Tibial nerve (tissue), 4 donors: ENCODE data around the gene C8G. TPM values are rescaled to one million over a fixed set of nuclear protein-coding genes. Genes with fewer than 3 reads are reported as not detected.

ENCODE experiments used
- DNase-seq, 2 donors: peaks; one replicate each; pipeline ENCODE4 v3.0.0-alpha.2; 2019; ENCODE audit warnings: low spot score in 2 of 2
- H3K27ac ChIP-seq, 4 donors: fragments of 200-600 bp; sonication (generic) in 3 of 4; one replicate each; pipeline ENCODE4 v1.5.1; 2017 to 2019; ENCODE audit warnings: mild to moderate bottlenecking in 1 of 4
- H3K27me3 ChIP-seq, 2 donors: fragments of 200-600 bp; sonication (generic) in 1 of 2; one replicate each; pipeline versions ENCODE4 v1.5.1 to v1.6.0; 2017 to 2019
- H3K36me3 ChIP-seq, 3 donors: fragments of 200-600 bp; sonication (generic); one replicate each; pipeline ENCODE4 v1.5.1; 2018 to 2019
- H3K4me1 ChIP-seq, 4 donors: fragments of 200-600 bp; sonication (generic) in 3 of 4; one replicate each; pipeline ENCODE4 v1.5.1; 2017 to 2019
- H3K4me3 ChIP-seq, 4 donors: fragments of 200-600 bp; sonication (generic) in 3 of 4; one replicate each; pipeline ENCODE4 v1.5.1; 2017 to 2019; ENCODE audit warnings: mild to moderate bottlenecking in 1 of 4, moderate library complexity in 1 of 4
- H3K9me3 ChIP-seq, 4 donors: fragments of 200-600 bp; sonication (generic) in 3 of 4; one replicate each; pipeline ENCODE4 v1.5.1; 2017 to 2019
- EP300 ChIP-seq, 2 donors: sonication (generic); formaldehyde crosslinking; IDR thresholded peaks; one replicate each; pipeline ENCODE4 v1.6.1; 2017; ENCODE audit warnings: antibody characterized with exemption in 2 of 2, mild to moderate bottlenecking in 1 of 2
- POLR2A ChIP-seq, 2 donors: fragments of 450-650 bp; IDR thresholded peaks; one replicate each; pipeline ENCODE4 v1.6.1; 2017; ENCODE audit warnings: antibody characterized with exemption in 2 of 2, mild to moderate bottlenecking in 2 of 2, moderate library complexity in 2 of 2
- WGBS, 2 donors: methylation state at CpG; one replicate each; pipeline ENCODE4 v1.1.5; 2018; 5-methylcytosine and 5-hydroxymethylcytosine counted together
- total RNA-seq, 4 donors: library from RNA; depleted of rRNA; stranded (reverse); fragments of >200 nt; gene quantifications; one replicate each; pipeline ENCODE4 v1.1.0, GENCODE V29; 2016
- TF ChIP-seq, protein P1 (sequence below), 5 experiments: fragments of 200-600 bp in 3 of 5; fragments of 450-650 bp in 2 of 5; sonication (generic) in 3 of 5; IDR thresholded peaks; one replicate each; pipeline ENCODE4 v1.5.1; 2016 to 2019; ENCODE audit warnings: antibody characterized with exemption in 5 of 5, mild to moderate bottlenecking in 3 of 5, moderate library complexity in 2 of 5

The C8G gene
- total RNA-seq, 4 donors from 2014 or later: 3.3 to 5.1 TPM; not detected in 2

GRCh38 chr9:136960212-136960937 lies 15.3 kb downstream of the C8G start:
- Histone ChIP-seq H3K27me3 (no peaks in the 10 kb centered on the region), H3K4me3 (no peak overlapping the region), H3K9me3 (no peaks in the 10 kb centered on the region), H3K36me3 (no peaks in the 10 kb centered on the region), H3K4me1 (peaks cover 0 to 69% (median 15%) of the 10 kb centered on the region in 4 donors), H3K27ac (peak overlapping the region; percentile 41 to 88 (median 76))
- TF ChIP-seq, protein P1, sequence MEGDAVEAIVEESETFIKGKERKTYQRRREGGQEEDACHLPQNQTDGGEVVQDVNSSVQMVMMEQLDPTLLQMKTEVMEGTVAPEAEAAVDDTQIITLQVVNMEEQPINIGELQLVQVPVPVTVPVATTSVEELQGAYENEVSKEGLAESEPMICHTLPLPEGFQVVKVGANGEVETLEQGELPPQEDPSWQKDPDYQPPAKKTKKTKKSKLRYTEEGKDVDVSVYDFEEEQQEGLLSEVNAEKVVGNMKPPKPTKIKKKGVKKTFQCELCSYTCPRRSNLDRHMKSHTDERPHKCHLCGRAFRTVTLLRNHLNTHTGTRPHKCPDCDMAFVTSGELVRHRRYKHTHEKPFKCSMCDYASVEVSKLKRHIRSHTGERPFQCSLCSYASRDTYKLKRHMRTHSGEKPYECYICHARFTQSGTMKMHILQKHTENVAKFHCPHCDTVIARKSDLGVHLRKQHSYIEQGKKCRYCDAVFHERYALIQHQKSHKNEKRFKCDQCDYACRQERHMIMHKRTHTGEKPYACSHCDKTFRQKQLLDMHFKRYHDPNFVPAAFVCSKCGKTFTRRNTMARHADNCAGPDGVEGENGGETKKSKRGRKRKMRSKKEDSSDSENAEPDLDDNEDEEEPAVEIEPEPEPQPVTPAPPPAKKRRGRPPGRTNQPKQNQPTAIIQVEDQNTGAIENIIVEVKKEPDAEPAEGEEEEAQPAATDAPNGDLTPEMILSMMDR (IDR thresholded peaks at IDR 0.05): no peak
- TF ChIP-seq EP300 (IDR thresholded peaks at IDR 0.05) (no peak), POLR2A (IDR thresholded peaks at IDR 0.05) (no peak)
- no peak for DNase-seq
- 57 to 63% methylated on average over 16 to 19 of the region's 19 CpGs for WGBS, 2 donors

DNA sequence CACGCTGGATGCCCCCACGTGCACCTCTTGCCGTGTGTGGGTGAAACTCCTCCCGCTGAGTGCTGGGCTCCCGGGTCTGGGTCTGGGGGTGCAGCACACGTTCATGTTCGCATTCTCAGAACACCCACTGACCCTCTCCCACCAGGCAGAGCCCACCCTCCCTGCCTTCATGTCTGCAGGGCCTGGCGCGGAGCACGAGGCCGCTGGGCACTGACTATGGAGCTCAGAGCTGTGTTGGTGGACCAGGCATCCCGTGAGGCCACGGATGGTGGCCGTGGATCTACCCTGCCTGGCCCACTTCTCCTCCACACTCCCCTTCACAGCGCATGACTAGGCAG lies 15.9 kb downstream of the C8G start:
- DNase-seq: no peak
- Histone ChIP-seq H3K4me3 (no peak overlapping the region), H3K27ac (peak overlapping the region; percentile 41 to 88 (median 60)), H3K4me1 (peaks cover 0 to 73% (median 17%) of the 10 kb centered on the region in 4 donors), H3K9me3 (no peaks in the 10 kb centered on the region), H3K27me3 (no peaks in the 10 kb centered on the region), H3K36me3 (no peaks in the 10 kb centered on the region)
- WGBS, 2 donors: 76 to 85% methylated on average over 11 to 14 of the region's 15 CpGs
- TF ChIP-seq EP300 (IDR thresholded peaks at IDR 0.05) (no peak), POLR2A (IDR thresholded peaks at IDR 0.05) (no peak)
- TF ChIP-seq, protein P1 (IDR thresholded peaks at IDR 0.05): no peak

GRCh38 chr9:136961279-136962065 lies 16.4 kb downstream of the C8G start:
- no peaks in the 10 kb centered on the region for H3K9me3 ChIP-seq
- peak overlapping the region; percentile 41 to 88 (median 60) for H3K27ac ChIP-seq
- 64 to 72% methylated on average over 19 to 21 of the region's 23 CpGs for WGBS, 2 donors
- H3K4me3 ChIP-seq: no peak overlapping the region
- no peaks in the 10 kb centered on the region for H3K36me3 ChIP-seq
- TF ChIP-seq, protein P1 (IDR thresholded peaks at IDR 0.05): no peak
- TF ChIP-seq EP300 (IDR thresholded peaks at IDR 0.05): peak in 1 of 2 donors; percentile 23
- peaks cover 0 to 78% (median 23%) of the 10 kb centered on the region in 4 donors for H3K4me1 ChIP-seq
- no peak for DNase-seq
- no peaks in the 10 kb centered on the region for H3K27me3 ChIP-seq

GRCh38 chr9:136962163-136962562 lies 17.1 kb downstream of the C8G start:
- TF ChIP-seq POLR2A (IDR thresholded peaks at IDR 0.05): no peak
- no peak for TF ChIP-seq EP300 (IDR thresholded peaks at IDR 0.05)
- TF ChIP-seq, protein P1 (IDR thresholded peaks at IDR 0.05): no peak
- Histone ChIP-seq H3K27ac (peak overlapping the region in 3 of 4 donors; percentile 52 to 88 (median 67)), H3K4me1 (peaks cover 0 to 80% (median 24%) of the 10 kb centered on the region in 4 donors), H3K27me3 (no peaks in the 10 kb centered on the region), H3K4me3 (no peak overlapping the region), H3K36me3 (no peaks in the 10 kb centered on the region), H3K9me3 (no peaks in the 10 kb centered on the region)
- 93 to 98% methylated on average over 9 of the region's 9 CpGs for WGBS, 2 donors
- DNase-seq: no peak
